Esophagus (tissue), 2 donors: ENCODE measurements around the gene FDXACB1. TPM values are rescaled to one million over a fixed set of nuclear protein-coding genes. Genes with fewer than 3 reads are reported as not detected.
"Not testable (repeated sequence)": the region's sequence is repeated elsewhere in the genome, so short reads cannot be mapped to it uniquely, and the experiment has no call there.

ENCODE experiments used
- H3K27ac ChIP-seq, 2 donors: one replicate each; pipeline ENCODE4 v1.5.1; 2013; ENCODE audit warnings: low read depth in 2 of 2, mild to moderate bottlenecking in 2 of 2, inconsistent platforms in 1 of 2, low read length in 1 of 2, moderate library complexity in 1 of 2
- H3K27me3 ChIP-seq, 2 donors: one replicate each; pipeline ENCODE4 v1.6.1; 2013; ENCODE audit warnings: low read length in 2 of 2, control low read depth in 1 of 2, mild to moderate bottlenecking in 1 of 2; ENCODE audit not compliant: insufficient read depth in 2 of 2, control insufficient read depth in 1 of 2
- H3K36me3 ChIP-seq, 2 donors: one replicate each; pipeline ENCODE4 v1.6.1; 2013; ENCODE audit warnings: low read length in 1 of 2; ENCODE audit not compliant: control insufficient read depth in 2 of 2, insufficient read depth in 2 of 2
- H3K4me1 ChIP-seq, 2 donors: one replicate each; pipeline ENCODE4 v1.6.1; 2013; ENCODE audit warnings: low read length in 1 of 2; ENCODE audit not compliant: control insufficient read depth in 2 of 2, insufficient read depth in 2 of 2
- H3K4me3 ChIP-seq, 2 donors: one replicate each; pipeline ENCODE4 v1.5.1; 2013; ENCODE audit warnings: low read length in 2 of 2, mild to moderate bottlenecking in 2 of 2, low read depth in 1 of 2, moderate library complexity in 1 of 2
- H3K9me3 ChIP-seq, 2 donors: one replicate each; pipeline ENCODE4 v1.6.1; 2013; ENCODE audit warnings: mild to moderate bottlenecking in 2 of 2, low read depth in 1 of 2, low read length in 1 of 2, moderate library complexity in 1 of 2; ENCODE audit not compliant: control insufficient read depth in 2 of 2, insufficient read depth in 1 of 2
- WGBS, 2 donors: extraction: QIAGEN DNeasy Blood & Tissue Kit; methylation state at CpG; one replicate each; pipeline ENCODE4 v1.1.7; 2013; 5-methylcytosine and 5-hydroxymethylcytosine counted together
- polyA plus RNA-seq, 2 donors: library from polyadenylated mRNA; stranded (reverse); fragments of 200-250 nt; gene quantifications; one replicate each; pipeline ENCODE4 v1.2.3, GENCODE V29; 2013
- donor health status: healthy with polysubstance abuse.
- donor health status: Bipolar disorder and iron deficiency.

Gene FDXACB1
- polyA plus RNA-seq, 2 donors, result 1.1 to 1.3 TPM

- peak overlapping the region; percentile 18 to 32 for H3K4me3 ChIP-seq
- no peaks in the 10 kb centered on the region for H3K9me3 ChIP-seq
- 45 to 47% methylated on average over 9 of the region's 9 CpGs for WGBS, 2 donors
- no peaks in the 10 kb centered on the region for H3K27me3 ChIP-seq
- peak overlapping the region; percentile 79 to 92 for H3K27ac ChIP-seq
- H3K4me1 ChIP-seq, result peaks cover 0 to 9% of the 10 kb centered on the region in 2 donors
- no peaks in the 10 kb centered on the region for H3K36me3 ChIP-seq
Observed at GRCh38 chr11:111910676-111911562, 32.0 kb upstream of the FDXACB1 start.

- no peaks in the 10 kb centered on the region for H3K36me3 ChIP-seq
- H3K9me3 ChIP-seq, result no peaks in the 10 kb centered on the region
- H3K4me3 ChIP-seq, result peak overlapping the region in 1 of 2 donors; percentile 10
- H3K4me1 ChIP-seq, result peaks cover 0 to 9% of the 10 kb centered on the region in 2 donors
- H3K27me3 ChIP-seq, result no peaks in the 10 kb centered on the region
- 62 to 77% methylated on average over 5 of the region's 5 CpGs for WGBS, 2 donors
- H3K27ac ChIP-seq, result peak overlapping the region in 1 of 2 donors; percentile 34
Observed at GRCh38 chr11:111909378-111909777, 30.4 kb upstream of the FDXACB1 start.

- 78 to 80% methylated on average over 5 of the region's 5 CpGs for WGBS, 2 donors
- H3K9me3 ChIP-seq, result no peaks in the 10 kb centered on the region
- H3K4me3 ChIP-seq, result no peak overlapping the region
- no peak overlapping the region for H3K27ac ChIP-seq
- no peaks in the 10 kb centered on the region for H3K36me3 ChIP-seq
- peaks cover 0 to 8% of the 10 kb centered on the region in 2 donors for H3K4me1 ChIP-seq
- H3K27me3 ChIP-seq, result no peaks in the 10 kb centered on the region
Observed at GRCh38 chr11:111908639-111909305, 29.8 kb upstream of the FDXACB1 start.

GRCh38 chr11:111906680-111907079 is 27.7 kb upstream of the FDXACB1 start:
- Histone ChIP-seq H3K27me3 (no peaks in the 10 kb centered on the region), H3K36me3 (no peaks in the 10 kb centered on the region), H3K27ac (no peak overlapping the region), H3K4me1 (peaks cover 0 to 5% of the 10 kb centered on the region in 2 donors), H3K9me3 (no peaks in the 10 kb centered on the region), H3K4me3 (no peak overlapping the region)
- 87 to 90% methylated on average over 1 of the region's 1 CpG for WGBS, 2 donors

- peaks cover 0 to 2% of the 10 kb centered on the region in 2 donors for H3K4me1 ChIP-seq
- H3K27me3 ChIP-seq, result no peaks in the 10 kb centered on the region
- no peaks in the 10 kb centered on the region for H3K36me3 ChIP-seq
- no peaks in the 10 kb centered on the region for H3K9me3 ChIP-seq
- H3K4me3 ChIP-seq, result no peak overlapping the region
- WGBS, 2 donors, result 39 to 45% methylated on average over 2 of the region's 2 CpGs
- no peak overlapping the region for H3K27ac ChIP-seq
Observed at GRCh38 chr11:111905411-111905810, 26.4 kb upstream of the FDXACB1 start.

GRCh38 chr11:111886844-111887243 is 7.9 kb upstream of the FDXACB1 start:
- no peaks in the 10 kb centered on the region for H3K9me3 ChIP-seq
- no peak overlapping the region for H3K4me3 ChIP-seq
- H3K27me3 ChIP-seq, result no peaks in the 10 kb centered on the region
- H3K4me1 ChIP-seq, result no peaks in the 10 kb centered on the region
- H3K27ac ChIP-seq, result no peak overlapping the region
- 85 to 87% methylated on average over 2 of the region's 2 CpGs for WGBS, 2 donors
- H3K36me3 ChIP-seq, result no peaks in the 10 kb centered on the region

- no peaks in the 10 kb centered on the region for H3K4me1 ChIP-seq
- H3K9me3 ChIP-seq, result no peaks in the 10 kb centered on the region
- whole genome bisulfite sequencing, 2 donors, result 82 to 93% methylated on average over 4 of the region's 4 CpGs
- H3K27me3 ChIP-seq, result no peaks in the 10 kb centered on the region
- H3K4me3 ChIP-seq, result no peak overlapping the region
- no peak overlapping the region for H3K27ac ChIP-seq
- H3K36me3 ChIP-seq, result no peaks in the 10 kb centered on the region
Observed at GRCh38 chr11:111886032-111886431, 7.1 kb upstream of the FDXACB1 start.

- H3K27ac ChIP-seq, H3K36me3 ChIP-seq, H3K4me3 ChIP-seq, H3K4me1 ChIP-seq, H3K27me3 ChIP-seq, H3K9me3 ChIP-seq: not testable (repeated sequence)
- WGBS, 2 donors, result 68 to 91% methylated on average over 4 of the region's 4 CpGs
Observed at GRCh38 chr11:111885053-111885452, 6.1 kb upstream of the FDXACB1 start.

- WGBS, 2 donors, result 93 to 94% methylated on average over 5 of the region's 5 CpGs
- Histone ChIP-seq H3K27me3 (no peaks in the 10 kb centered on the region), H3K36me3 (no peaks in the 10 kb centered on the region), H3K9me3 (no peaks in the 10 kb centered on the region), H3K27ac (no peak overlapping the region), H3K4me3 (no peak overlapping the region), H3K4me1 (peaks cover 0 to 2% of the 10 kb centered on the region in 2 donors)
Observed at GRCh38 chr11:111882202-111882601, 3.2 kb upstream of the FDXACB1 start.
